MCF 10A (cell line): ENCODE measurements around the gene COX7A2. TPM values are rescaled to one million over a fixed set of nuclear protein-coding genes. Genes with fewer than 3 reads are reported as not detected.

ENCODE experiments used
- BruUV-seq: library from RNA; stranded (reverse); fragments of 400-500 nt; replicated peaks from 2 replicates; lab custom pipeline; 2021; lab: Mats Ljungman, UMichigan
- CTCF ChIA-PET: fragments of 300-600 bp; sonication (Branson Sonifier 250); formaldehyde crosslinking; extraction: SDS; loops from one replicate; lab custom pipeline; 2021; ENCODE audit warnings: antibody characterized with exemption, inconsistent platforms; lab: Yijun Ruan, JAX
- POLR2A ChIA-PET: fragments of 300-600, 350-650 bp; sonication (Branson Sonifier 250); formaldehyde crosslinking; extraction: SDS; loops from one replicate; lab custom pipeline; 2020; ENCODE audit warnings: antibody characterized with exemption, inconsistent platforms; lab: Yijun Ruan, JAX
- DNase-seq: peaks from one replicate; pipeline ENCODE4 v3.0.0-alpha.2; 2018; ENCODE audit not compliant: unreplicated experiment
- H3K27ac Mint-ChIP-seq: one replicate; pipeline ENCODE4 v1.8.0; 2022; ENCODE audit warnings: mild to moderate bottlenecking, low read depth, mixed read lengths; ENCODE audit not compliant: unreplicated experiment
- H3K27me3 Mint-ChIP-seq: one replicate; pipeline ENCODE4 v1.8.0; 2022; ENCODE audit warnings: mixed read lengths; ENCODE audit not compliant: insufficient read depth, unreplicated experiment
- H3K36me3 Mint-ChIP-seq: one replicate; pipeline ENCODE4 v1.8.0; 2022; ENCODE audit warnings: mild to moderate bottlenecking, moderate library complexity, mixed read lengths; ENCODE audit not compliant: insufficient read depth, unreplicated experiment
- H3K4me1 Mint-ChIP-seq: one replicate; pipeline ENCODE4 v1.8.0; 2022; ENCODE audit warnings: mixed read lengths; ENCODE audit not compliant: insufficient read depth, unreplicated experiment
- H3K4me3 Mint-ChIP-seq: one replicate; pipeline ENCODE4 v1.8.0; 2022; ENCODE audit warnings: mild to moderate bottlenecking, moderate library complexity, mixed read lengths; ENCODE audit not compliant: unreplicated experiment
- H3K9me3 Mint-ChIP-seq: one replicate; pipeline ENCODE4 v1.8.0; 2022; ENCODE audit warnings: mixed read lengths; ENCODE audit not compliant: unreplicated experiment
- intact Hi-C: fragments of 100-400 bp; cut with micrococcal nuclease; formaldehyde crosslinking; loops from 2 replicates; pipeline ENCODE4 v1.14.1; 2022
- total RNA-seq: library from RNA; stranded (reverse); gene quantifications from 2 replicates; pipeline ENCODE4 v1.2.3, GENCODE V29; 2022
- TF ChIP-seq, protein P1 (sequence below): fragments of 200-600 bp; IDR thresholded peaks from one replicate; pipeline ENCODE4 v1.8.0; 2022; ENCODE audit warnings: antibody characterized with exemption, mild to moderate bottlenecking; ENCODE audit not compliant: unreplicated experiment

The COX7A2 gene
- total RNA-seq, 1 experiment from 2014 or later: 316 TPM

DNA sequence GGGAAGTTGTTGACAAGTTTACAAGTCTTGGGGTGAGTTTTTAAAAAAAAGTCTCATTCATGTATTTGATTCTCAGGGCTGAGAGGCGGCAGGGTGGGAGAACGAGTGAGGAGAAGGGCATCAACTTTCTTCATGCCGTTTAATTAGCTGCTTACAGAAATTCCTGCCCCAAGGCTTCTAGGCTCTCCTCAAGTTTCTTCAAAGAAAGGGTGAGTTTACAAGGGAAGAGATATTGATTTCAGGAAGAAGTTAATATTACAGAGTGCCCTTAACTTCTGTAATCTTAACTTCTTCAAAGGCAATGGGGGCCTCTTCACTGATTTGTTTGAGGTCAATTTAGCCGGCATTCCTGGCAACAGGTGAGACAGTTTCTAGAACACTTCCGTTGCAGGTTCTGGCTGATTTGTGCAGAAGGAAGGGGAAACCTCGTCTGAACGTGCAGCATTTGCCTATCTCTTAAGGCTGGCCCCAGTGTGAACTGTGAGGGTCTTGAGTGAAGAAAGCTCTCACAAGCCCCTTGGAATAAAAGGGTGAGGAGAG is 34.3 kb downstream of the COX7A2 start:
- no peaks in the 10 kb centered on the region for H3K9me3 Mint-ChIP-seq
- DNase-seq: no peak
- no peak overlapping the region for H3K4me3 Mint-ChIP-seq
- intact Hi-C loops: loop anchor here (1.0 to 10.0 kb wide), 7 partner anchors 310 to 1534 kb away; no protein-coding TSS in a partner anchor
- H3K4me1 Mint-ChIP-seq: peaks cover 22% of the 10 kb centered on the region
- H3K27ac Mint-ChIP-seq: no peak overlapping the region
- TF ChIP-seq, protein P1, sequence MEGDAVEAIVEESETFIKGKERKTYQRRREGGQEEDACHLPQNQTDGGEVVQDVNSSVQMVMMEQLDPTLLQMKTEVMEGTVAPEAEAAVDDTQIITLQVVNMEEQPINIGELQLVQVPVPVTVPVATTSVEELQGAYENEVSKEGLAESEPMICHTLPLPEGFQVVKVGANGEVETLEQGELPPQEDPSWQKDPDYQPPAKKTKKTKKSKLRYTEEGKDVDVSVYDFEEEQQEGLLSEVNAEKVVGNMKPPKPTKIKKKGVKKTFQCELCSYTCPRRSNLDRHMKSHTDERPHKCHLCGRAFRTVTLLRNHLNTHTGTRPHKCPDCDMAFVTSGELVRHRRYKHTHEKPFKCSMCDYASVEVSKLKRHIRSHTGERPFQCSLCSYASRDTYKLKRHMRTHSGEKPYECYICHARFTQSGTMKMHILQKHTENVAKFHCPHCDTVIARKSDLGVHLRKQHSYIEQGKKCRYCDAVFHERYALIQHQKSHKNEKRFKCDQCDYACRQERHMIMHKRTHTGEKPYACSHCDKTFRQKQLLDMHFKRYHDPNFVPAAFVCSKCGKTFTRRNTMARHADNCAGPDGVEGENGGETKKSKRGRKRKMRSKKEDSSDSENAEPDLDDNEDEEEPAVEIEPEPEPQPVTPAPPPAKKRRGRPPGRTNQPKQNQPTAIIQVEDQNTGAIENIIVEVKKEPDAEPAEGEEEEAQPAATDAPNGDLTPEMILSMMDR: no peak
- no TSS peak for BruUV-seq
- CTCF ChIA-PET: interaction anchor here (0.5 to 11.0 kb wide), 98 partner anchors 7 to 1693 kb away, joined by 3 to 151 read pairs (median 4); partner anchors contain the start of gene COX7A2
- H3K27me3 Mint-ChIP-seq: peaks cover 8% of the 10 kb centered on the region
- POLR2A ChIA-PET: interaction anchor here (0.7 to 1.7 kb wide), 7 partner anchors 9 to 1374 kb away, joined by 3 to 8 read pairs (median 3); partner anchors contain the start of gene COX7A2
- H3K36me3 Mint-ChIP-seq: peaks cover 5% of the 10 kb centered on the region

DNA sequence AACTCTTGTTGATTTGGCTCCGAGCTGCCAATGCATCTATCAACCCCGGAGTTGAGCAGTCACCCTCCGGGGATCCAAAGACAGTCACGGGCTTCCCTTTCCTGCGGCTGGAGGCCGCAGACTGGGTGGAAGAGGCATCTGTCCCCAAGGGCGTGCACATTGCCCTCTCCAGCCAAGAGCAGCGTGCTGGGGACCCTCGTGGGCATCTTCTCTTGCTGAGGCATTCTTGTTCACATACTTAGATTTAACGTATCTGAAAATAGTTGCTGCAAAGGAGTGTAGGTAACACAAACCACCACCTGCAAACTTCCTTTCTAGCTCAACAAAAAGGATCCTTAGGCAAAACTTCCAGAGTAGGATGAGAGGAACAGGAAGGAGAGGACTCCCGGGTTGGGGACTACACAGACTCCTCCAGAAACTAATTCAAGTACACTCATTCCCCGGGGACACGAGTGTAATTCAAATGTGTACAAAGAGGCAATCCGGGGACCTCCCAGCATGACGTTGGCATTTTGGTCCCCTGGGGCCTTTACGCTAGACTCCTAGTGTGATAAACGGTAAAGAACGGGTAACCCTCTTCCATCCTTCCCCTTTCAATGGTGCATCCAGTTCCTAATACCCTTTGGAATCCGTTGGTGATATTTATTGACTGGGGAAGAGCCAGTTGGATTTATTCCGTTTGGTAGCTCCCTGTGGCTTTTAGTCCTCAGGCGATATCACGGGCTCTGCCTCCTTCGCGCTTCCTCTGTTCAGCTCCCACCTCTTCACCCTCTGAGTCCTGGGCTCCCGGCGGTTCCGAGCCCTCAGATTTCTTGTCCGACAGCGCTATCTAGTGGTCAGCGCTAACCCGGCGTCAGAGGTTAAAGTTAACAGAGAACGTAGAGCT is 35.1 kb downstream of the COX7A2 start:
- peak; percentile 84 for DNase-seq
- BruUV-seq: no TSS peak
- peaks cover 8% of the 10 kb centered on the region for H3K27me3 Mint-ChIP-seq
- H3K27ac Mint-ChIP-seq: no peak overlapping the region
- TF ChIP-seq, protein P1: peak; percentile 83
- peaks cover 5% of the 10 kb centered on the region for H3K36me3 Mint-ChIP-seq
- intact Hi-C loops: loop anchor here (1.0 to 10.0 kb wide), 7 partner anchors 310 to 1534 kb away; no protein-coding TSS in a partner anchor
- H3K4me3 Mint-ChIP-seq: peak overlapping the region; percentile 15
- H3K4me1 Mint-ChIP-seq: peaks cover 29% of the 10 kb centered on the region
- ChIA-PET POLR2A (interaction anchor here (0.7 to 1.7 kb wide), 6 partner anchors 10 to 1373 kb away, joined by 3 to 8 read pairs (median 3); partner anchors contain the start of gene COX7A2), CTCF (interaction anchor here (0.5 to 11.0 kb wide), 103 partner anchors 9 to 1784 kb away, joined by 3 to 151 read pairs (median 4); partner anchors contain the start of gene COX7A2)
- H3K9me3 Mint-ChIP-seq: no peaks in the 10 kb centered on the region

GRCh38 chr6:75206576-75207342 is 36.8 kb downstream of the COX7A2 start:
- BruUV-seq: no TSS peak
- intact Hi-C loops: loop anchor here (1.0 to 10.0 kb wide), 4 partner anchors 264 to 1532 kb away; no protein-coding TSS in a partner anchor
- TF ChIP-seq, protein P1: no peak
- H3K36me3 Mint-ChIP-seq: peaks cover 5% of the 10 kb centered on the region
- ChIA-PET CTCF (interaction anchor here (0.6 to 11.0 kb wide), 17 partner anchors 9 to 1281 kb away, joined by 3 to 151 read pairs (median 4); no protein-coding TSS in a partner anchor), POLR2A (interaction anchor here (0.6 to 4.2 kb wide), 6 partner anchors 12 to 1554 kb away, joined by 3 to 31 read pairs (median 3); no protein-coding TSS in a partner anchor)
- peaks cover 46% of the 10 kb centered on the region for H3K4me1 Mint-ChIP-seq
- H3K27me3 Mint-ChIP-seq: peaks cover 6% of the 10 kb centered on the region
- H3K9me3 Mint-ChIP-seq: no peaks in the 10 kb centered on the region
- peak overlapping the region; percentile 40 for H3K27ac Mint-ChIP-seq
- DNase-seq: no peak
- H3K4me3 Mint-ChIP-seq: peak overlapping the region; percentile 99
